Measurements from ENCODE around the gene PTPRO. TPM values are rescaled to one million over a fixed set of nuclear protein-coding genes. Genes with fewer than 3 reads are reported as not detected.

The PTPRO gene
- total RNA-seq, 1 donor from 2014 or later: 5.8 TPM

- no peak overlapping the region for H3K27ac Mint-ChIP-seq
- Histone ChIP-seq H3K4me2 (no peak overlapping the region), H3K4me3 (no peak overlapping the region), H3K9me3 (ENCODE audit: low read depth) (no peaks in the 10 kb centered on the region), H3K9ac (no peak overlapping the region), H3K27ac (no peak overlapping the region), H3K36me3 (no peaks in the 10 kb centered on the region), H3K27me3 (no peaks in the 10 kb centered on the region), H2AFZ (replicated peaks) (no peak overlapping the region), H4K20me1 (ENCODE audit: low read depth) (no peaks in the 10 kb centered on the region), H3F3A (ENCODE audit: low read depth) (no peaks in the 10 kb centered on the region), H3K79me2 (ENCODE audit: low read depth) (no peaks in the 10 kb centered on the region), H3K4me1 (peaks cover 5% of the 10 kb centered on the region)
- TF ChIP-seq EZH2 (IDR thresholded peaks at IDR 0.05) (no peak), CTCF (IDR thresholded peaks at IDR 0.05) (peak; percentile 65), EZH2phosphoT487 (IDR thresholded peaks at IDR 0.05) (no peak)
- DNase-seq (ENCODE audit: low spot score): peak; percentile 55
- peaks cover 7% of the 10 kb centered on the region for H3K9me3 Mint-ChIP-seq
- peaks cover 21% of the 10 kb centered on the region for H3K4me1 Mint-ChIP-seq
- peaks cover 7% of the 10 kb centered on the region for H3K27me3 Mint-ChIP-seq (ENCODE audit: insufficient read depth, low read depth)
- H3K4me3 Mint-ChIP-seq: no peak overlapping the region
- H3K36me3 Mint-ChIP-seq: peaks cover 3% of the 10 kb centered on the region
Measured at GRCh38 chr12:15522574-15523187, 200.4 kb downstream of the PTPRO start.

- no peak overlapping the region for H3K27ac ChIP-seq
- H3K9me3 ChIP-seq (ENCODE audit: low read depth): no peaks in the 10 kb centered on the region
- Mint-ChIP-seq H3K27ac (no peak overlapping the region), H3K27me3 (ENCODE audit: insufficient read depth, low read depth) (peaks cover 5% of the 10 kb centered on the region), H3K4me3 (no peak overlapping the region), H3K9me3 (peaks cover 11% of the 10 kb centered on the region), H3K36me3 (no peaks in the 10 kb centered on the region), H3K4me1 (peaks cover 2% of the 10 kb centered on the region)
- no peaks in the 10 kb centered on the region for H3K36me3 ChIP-seq
- H3K27me3 ChIP-seq: no peaks in the 10 kb centered on the region
- no peak overlapping the region for H2AFZ ChIP-seq (replicated peaks)
- no peak overlapping the region for H3K4me2 ChIP-seq
- no peaks in the 10 kb centered on the region for H3K79me2 ChIP-seq (ENCODE audit: low read depth)
- no peak for DNase-seq (ENCODE audit: low spot score)
- TF ChIP-seq EZH2phosphoT487 (IDR thresholded peaks at IDR 0.05) (no peak), CTCF (IDR thresholded peaks at IDR 0.05) (no peak), EZH2 (IDR thresholded peaks at IDR 0.05) (no peak)
- H3F3A ChIP-seq (ENCODE audit: low read depth): no peaks in the 10 kb centered on the region
- H4K20me1 ChIP-seq (ENCODE audit: low read depth): no peaks in the 10 kb centered on the region
- H3K4me3 ChIP-seq: no peak overlapping the region
- H3K9ac ChIP-seq: no peak overlapping the region
- H3K4me1 ChIP-seq: no peaks in the 10 kb centered on the region
Measured at GRCh38 chr12:15525441-15525840, 203.1 kb downstream of the PTPRO start.

GRCh38 chr12:15526033-15526432 lies 203.7 kb downstream of the PTPRO start:
- no peak for DNase-seq (ENCODE audit: low spot score)
- no peaks in the 10 kb centered on the region for H3K4me1 Mint-ChIP-seq
- H3K27ac Mint-ChIP-seq: no peak overlapping the region

More at GRCh38 chr12:15526033-15526432, 203.7 kb downstream of the PTPRO start:
- H3K4me1 ChIP-seq: no peaks in the 10 kb centered on the region
- no peak overlapping the region for H3K4me3 Mint-ChIP-seq
- H4K20me1 ChIP-seq (ENCODE audit: low read depth): no peaks in the 10 kb centered on the region
- no peak overlapping the region for H3K4me3 ChIP-seq
- H3K36me3 Mint-ChIP-seq: no peaks in the 10 kb centered on the region
- no peaks in the 10 kb centered on the region for H3K27me3 ChIP-seq
- H3K36me3 ChIP-seq: no peaks in the 10 kb centered on the region
- no peaks in the 10 kb centered on the region for H3F3A ChIP-seq (ENCODE audit: low read depth)
- H3K27me3 Mint-ChIP-seq (ENCODE audit: insufficient read depth, low read depth): peaks cover 5% of the 10 kb centered on the region
- H3K79me2 ChIP-seq (ENCODE audit: low read depth): no peaks in the 10 kb centered on the region
- H2AFZ ChIP-seq (replicated peaks): no peak overlapping the region
- H3K4me2 ChIP-seq: no peak overlapping the region
- H3K9me3 ChIP-seq (ENCODE audit: low read depth): no peaks in the 10 kb centered on the region
- no peak overlapping the region for H3K9ac ChIP-seq
- peaks cover 11% of the 10 kb centered on the region for H3K9me3 Mint-ChIP-seq
- TF ChIP-seq CTCF (IDR thresholded peaks at IDR 0.05) (no peak), EZH2phosphoT487 (IDR thresholded peaks at IDR 0.05) (no peak), EZH2 (IDR thresholded peaks at IDR 0.05) (no peak)
- no peak overlapping the region for H3K27ac ChIP-seq
